ENCODE results near the gene RNF141.

The RNF141 gene

GRCh38 chr11:10528121-10528520, 12.9 kb downstream of the RNF141 start:
- H3K4me3 ChIP-seq (ENCODE audit: low read length): no peak overlapping the region
- DNase-seq (ENCODE audit: low read depth): no peak
- TF ChIP-seq, protein P1, sequence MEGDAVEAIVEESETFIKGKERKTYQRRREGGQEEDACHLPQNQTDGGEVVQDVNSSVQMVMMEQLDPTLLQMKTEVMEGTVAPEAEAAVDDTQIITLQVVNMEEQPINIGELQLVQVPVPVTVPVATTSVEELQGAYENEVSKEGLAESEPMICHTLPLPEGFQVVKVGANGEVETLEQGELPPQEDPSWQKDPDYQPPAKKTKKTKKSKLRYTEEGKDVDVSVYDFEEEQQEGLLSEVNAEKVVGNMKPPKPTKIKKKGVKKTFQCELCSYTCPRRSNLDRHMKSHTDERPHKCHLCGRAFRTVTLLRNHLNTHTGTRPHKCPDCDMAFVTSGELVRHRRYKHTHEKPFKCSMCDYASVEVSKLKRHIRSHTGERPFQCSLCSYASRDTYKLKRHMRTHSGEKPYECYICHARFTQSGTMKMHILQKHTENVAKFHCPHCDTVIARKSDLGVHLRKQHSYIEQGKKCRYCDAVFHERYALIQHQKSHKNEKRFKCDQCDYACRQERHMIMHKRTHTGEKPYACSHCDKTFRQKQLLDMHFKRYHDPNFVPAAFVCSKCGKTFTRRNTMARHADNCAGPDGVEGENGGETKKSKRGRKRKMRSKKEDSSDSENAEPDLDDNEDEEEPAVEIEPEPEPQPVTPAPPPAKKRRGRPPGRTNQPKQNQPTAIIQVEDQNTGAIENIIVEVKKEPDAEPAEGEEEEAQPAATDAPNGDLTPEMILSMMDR (IDR thresholded peaks at IDR 0.05; ENCODE audit: insufficient read depth, low read depth, low read length, missing control alignments): no peak

DNA sequence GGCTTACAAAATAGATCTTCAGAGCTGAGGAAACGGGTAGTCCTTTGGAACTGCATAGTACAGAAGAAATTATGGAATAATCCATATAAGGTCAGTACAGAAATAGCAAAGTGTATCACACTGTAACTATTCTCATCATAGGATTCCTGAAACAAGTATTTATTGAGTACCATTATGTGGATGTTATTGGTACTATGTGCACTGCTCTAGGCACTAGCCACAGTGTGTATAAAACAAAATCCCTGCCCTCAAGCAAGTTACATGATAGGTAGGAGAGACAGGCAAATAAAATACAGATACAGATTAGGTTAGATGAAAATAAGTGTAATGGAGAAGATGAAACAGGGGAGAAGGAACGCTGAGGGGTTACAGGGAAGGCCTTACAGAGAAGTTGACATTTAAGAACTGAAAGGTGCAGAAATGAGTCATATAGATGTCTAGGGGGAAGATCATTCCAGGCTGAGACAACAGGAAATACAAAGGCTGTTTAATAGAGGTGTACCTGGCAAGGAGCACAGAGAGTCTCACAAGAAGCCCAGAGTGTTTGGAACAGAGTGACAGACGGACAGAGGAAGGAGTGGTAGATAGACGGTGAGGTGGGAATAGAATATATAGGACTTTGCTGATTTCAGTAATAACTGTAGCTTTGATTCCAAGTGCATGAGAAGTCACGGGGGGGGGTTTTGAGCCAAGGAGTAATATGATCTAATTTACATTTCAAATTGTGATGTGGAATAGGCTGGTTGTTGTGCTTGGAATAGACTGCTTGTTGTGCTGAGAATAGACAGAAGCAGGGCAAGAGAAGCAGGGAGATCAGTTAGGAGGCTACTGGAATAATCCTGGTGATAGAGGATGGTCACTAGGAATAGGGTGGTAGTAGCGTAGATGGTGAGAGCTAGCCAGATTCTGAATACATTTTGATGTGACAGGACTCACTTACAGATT, 13.7 kb downstream of the RNF141 start:
- DNase-seq (ENCODE audit: low read depth): peak; percentile 82
- TF ChIP-seq, protein P1 (IDR thresholded peaks at IDR 0.05; ENCODE audit: insufficient read depth, low read depth, low read length, missing control alignments): no peak
- no peak overlapping the region for H3K4me3 ChIP-seq (ENCODE audit: low read length)

DNA sequence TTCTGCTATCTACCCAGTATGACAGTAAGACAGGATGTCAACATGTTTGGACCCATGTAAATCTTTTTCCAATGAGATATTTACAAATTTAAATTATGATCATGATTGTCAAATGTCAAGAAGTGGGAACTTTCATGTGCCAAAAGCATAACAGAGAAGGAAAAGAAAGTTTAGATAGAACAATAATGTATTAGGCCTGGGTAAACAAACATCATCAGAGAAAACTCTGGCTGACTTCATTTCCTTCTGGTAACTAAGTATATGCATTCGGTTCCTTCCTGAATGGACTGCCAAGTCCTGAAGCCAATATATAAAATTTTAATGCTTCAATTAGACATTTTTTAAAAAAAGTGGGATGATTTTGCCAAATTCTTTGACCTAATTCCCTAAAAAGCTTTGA, 16.5 kb downstream of the RNF141 start:
- DNase-seq (ENCODE audit: low read depth): no peak
- no peak overlapping the region for H3K4me3 ChIP-seq (ENCODE audit: low read length)
- TF ChIP-seq, protein P1 (IDR thresholded peaks at IDR 0.05; ENCODE audit: insufficient read depth, low read depth, low read length, missing control alignments): no peak

DNA sequence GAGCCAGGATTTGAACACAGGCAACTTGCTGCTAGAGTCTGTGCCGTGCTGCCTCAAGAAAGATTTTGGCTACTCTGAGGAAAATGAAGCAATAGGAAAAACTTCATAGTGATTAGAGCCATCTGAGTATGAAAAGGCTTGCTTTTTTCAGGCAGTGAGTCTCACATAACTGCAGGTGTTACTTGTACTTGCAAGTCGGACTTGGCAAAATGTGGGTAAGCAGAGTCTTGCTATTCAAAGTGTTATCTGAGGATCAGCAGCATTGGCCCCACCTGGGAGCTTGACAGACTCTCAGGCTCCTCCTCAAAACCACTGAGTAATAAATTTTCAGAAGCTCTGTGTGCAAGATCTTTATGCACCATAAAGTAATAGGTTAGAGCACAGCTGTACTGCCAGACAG, 18.1 kb downstream of the RNF141 start:
- TF ChIP-seq, protein P1 (IDR thresholded peaks at IDR 0.05; ENCODE audit: insufficient read depth, low read depth, low read length, missing control alignments): no peak
- no peak overlapping the region for H3K4me3 ChIP-seq (ENCODE audit: low read length)
- DNase-seq (ENCODE audit: low read depth): peak; percentile 46

GRCh38 chr11:10522276-10522675, 18.7 kb downstream of the RNF141 start:
- no peak overlapping the region for H3K4me3 ChIP-seq (ENCODE audit: low read length)
- no peak for DNase-seq (ENCODE audit: low read depth)
- TF ChIP-seq, protein P1 (IDR thresholded peaks at IDR 0.05; ENCODE audit: insufficient read depth, low read depth, low read length, missing control alignments): no peak

DNA sequence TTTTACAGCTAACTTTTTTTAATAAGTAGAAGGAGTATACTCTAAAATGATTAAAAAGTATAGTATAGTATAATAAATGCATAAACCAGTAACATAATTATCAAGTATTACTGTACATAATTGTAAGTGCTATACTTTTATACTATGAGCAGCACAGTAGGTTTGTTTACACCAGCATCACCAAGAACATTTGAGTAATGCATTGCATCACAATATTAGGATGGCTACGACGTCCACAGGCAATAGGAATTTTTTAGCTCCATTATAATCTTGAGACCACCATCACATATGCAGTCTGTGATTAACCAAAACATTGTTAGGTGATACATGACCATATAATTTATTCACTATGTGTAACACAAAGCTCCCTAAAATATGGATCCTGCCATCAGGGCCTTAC, 20.4 kb downstream of the RNF141 start:
- DNase-seq (ENCODE audit: low read depth): no peak
- TF ChIP-seq, protein P1 (IDR thresholded peaks at IDR 0.05; ENCODE audit: insufficient read depth, low read depth, low read length, missing control alignments): no peak
- H3K4me3 ChIP-seq (ENCODE audit: low read length): no peak overlapping the region
